Subcutaneous adipose tissue (tissue), 4 donors: Measurements from ENCODE around the gene TFDP1. TPM values are rescaled to one million over a fixed set of nuclear protein-coding genes. Genes with fewer than 3 reads are reported as not detected.

Experiments
- total RNA-seq, 4 donors: library from RNA; depleted of rRNA; stranded (reverse); fragments of >200 nt; gene quantifications; one replicate each; pipeline ENCODE4 v1.1.0, GENCODE V29; 2016
- TF ChIP-seq, protein P1 (sequence below): fragments of 450-650 bp; IDR thresholded peaks from one replicate; pipeline ENCODE4 v1.5.1; 2016; ENCODE audit warnings: low read depth, mild to moderate bottlenecking, control low read depth, antibody characterized with exemption, moderate library complexity

TFDP1 gene
- total RNA-seq, 4 donors from 2014 or later, result 26.2 to 59.5 (median 27.8) TPM

DNA sequence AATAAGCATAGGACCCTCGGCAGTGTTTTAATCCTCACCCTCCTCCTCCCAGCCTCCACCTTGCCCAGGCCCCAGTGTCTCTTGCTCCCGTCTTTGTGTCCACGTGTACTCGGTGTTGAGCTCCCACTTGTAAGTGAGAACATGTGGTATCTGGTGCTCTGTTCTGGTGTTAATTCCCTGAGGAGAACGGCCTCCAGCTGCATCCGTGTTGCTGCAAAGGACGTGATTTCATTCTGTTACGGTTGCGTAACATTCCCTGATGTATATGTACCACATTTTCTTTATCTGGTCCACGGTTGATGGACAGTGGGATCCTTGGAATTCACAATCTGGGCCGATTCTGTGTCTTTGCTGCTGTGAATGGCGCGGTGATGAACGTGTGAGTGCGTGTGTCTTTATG, 44.7 kb upstream of the TFDP1 start:
- TF ChIP-seq, protein P1, sequence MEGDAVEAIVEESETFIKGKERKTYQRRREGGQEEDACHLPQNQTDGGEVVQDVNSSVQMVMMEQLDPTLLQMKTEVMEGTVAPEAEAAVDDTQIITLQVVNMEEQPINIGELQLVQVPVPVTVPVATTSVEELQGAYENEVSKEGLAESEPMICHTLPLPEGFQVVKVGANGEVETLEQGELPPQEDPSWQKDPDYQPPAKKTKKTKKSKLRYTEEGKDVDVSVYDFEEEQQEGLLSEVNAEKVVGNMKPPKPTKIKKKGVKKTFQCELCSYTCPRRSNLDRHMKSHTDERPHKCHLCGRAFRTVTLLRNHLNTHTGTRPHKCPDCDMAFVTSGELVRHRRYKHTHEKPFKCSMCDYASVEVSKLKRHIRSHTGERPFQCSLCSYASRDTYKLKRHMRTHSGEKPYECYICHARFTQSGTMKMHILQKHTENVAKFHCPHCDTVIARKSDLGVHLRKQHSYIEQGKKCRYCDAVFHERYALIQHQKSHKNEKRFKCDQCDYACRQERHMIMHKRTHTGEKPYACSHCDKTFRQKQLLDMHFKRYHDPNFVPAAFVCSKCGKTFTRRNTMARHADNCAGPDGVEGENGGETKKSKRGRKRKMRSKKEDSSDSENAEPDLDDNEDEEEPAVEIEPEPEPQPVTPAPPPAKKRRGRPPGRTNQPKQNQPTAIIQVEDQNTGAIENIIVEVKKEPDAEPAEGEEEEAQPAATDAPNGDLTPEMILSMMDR, result no peak

DNA sequence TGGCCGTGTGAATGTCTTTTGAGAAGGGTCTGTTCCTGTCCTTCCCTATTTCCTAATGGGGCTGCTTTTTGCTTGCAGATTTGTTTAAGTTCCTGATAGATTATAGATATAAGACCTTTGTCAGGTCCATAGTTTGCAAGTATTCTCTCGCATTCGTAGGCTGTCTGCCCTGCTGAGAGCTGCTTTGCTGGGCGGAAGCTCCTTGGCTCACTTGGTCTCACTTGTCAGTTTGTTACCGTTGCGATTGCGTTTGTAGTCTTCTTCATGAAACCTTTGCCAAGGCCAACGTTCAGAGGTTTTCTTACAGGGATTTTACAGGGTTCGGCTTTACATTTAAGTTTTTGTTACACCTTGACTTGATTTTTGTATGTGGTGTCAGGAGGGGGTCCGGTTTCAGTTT, 44.0 kb upstream of the TFDP1 start:
- TF ChIP-seq, protein P1, result no peak

DNA sequence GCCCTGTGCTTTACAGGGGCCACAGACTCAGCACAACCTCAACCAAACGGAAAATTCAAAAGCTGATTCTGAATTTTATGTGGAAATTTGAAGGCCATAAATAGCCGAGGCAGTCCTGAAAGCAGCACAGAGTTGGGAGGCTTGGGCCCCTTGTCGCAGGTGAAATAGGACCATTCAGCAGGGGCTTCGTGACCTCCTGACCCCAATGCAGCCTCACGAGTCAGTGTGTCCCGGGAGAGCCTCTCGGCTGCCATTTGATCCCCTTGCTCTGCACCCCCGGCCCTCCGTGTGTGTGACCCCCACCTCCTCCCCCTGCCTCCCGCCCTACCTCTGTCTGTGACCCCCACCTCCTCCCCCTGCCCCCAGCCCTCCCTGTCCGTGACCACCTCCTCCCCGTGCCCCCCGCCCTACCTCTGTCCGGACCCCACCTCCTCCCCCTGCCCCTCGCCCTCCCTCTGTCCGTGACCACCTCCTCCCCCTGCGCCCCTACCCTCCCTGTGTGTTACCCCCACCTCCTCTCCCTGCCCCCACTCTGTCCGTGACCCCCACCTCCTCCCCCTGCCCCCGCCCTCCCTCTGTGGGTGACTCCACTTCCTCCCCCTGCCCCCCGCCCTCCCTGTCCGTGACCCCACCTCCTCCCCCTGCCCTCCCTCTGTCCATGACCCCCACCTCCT, 41.7 kb upstream of the TFDP1 start:
- TF ChIP-seq, protein P1, result no peak

DNA sequence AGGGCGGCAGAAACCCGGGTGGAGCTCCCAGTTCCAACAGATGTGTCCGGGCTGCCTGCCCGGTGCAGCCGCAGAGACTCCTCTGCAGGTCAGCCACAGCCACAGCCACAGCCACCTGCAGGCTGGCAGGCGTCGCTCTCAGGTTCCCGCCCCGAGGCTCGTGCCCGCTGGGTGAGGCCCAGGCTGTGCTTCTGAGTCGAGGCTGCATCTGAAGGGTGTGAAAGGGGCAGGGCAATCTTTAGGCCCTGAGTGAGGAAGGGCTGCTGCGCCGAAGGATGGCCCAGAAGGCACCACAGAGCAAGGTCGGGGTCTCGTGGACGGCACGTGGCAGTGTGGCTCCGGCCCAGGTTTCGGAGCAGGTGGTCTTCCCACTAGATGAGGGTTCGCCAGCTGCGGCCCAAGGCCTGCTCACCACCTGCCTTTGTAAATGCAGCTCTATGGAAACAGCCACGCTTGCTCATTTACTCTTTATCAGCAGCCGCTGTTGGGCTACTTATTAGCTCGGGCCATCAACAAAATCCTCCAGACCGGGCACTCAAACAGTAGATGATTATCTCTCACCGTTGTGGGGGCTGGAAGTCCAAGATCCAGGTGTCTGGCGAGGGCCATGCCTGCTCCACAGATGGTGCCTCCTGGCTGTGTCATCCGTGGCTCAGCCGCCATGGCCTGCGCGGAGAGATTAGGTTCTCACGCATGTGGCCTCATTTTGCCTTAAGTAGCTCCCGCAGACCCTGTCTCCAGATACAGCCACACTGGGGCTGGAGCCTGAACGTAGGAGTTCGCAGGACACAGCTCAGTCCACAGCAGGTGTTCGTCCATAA, 40.3 kb upstream of the TFDP1 start:
- TF ChIP-seq, protein P1, result no peak

DNA sequence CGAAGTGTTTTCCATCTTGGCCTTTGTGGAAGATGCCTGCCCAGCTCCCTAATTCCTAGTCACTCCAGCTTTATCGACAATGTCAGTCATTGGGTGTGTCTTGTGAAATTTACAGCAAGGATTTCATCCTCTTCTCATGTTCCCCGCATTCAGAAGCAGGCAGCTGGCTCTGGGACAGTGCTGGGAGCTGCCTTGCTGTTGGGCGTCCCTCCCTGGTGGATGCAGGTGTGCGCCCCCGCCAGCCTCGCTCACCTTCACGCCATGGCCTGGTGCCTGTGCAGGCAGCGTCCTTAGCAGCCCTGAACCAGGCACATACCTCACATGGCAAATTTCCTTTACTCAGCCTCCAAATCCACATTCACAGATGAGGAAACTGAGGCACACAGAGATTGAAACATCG, 39.7 kb upstream of the TFDP1 start:
- TF ChIP-seq, protein P1, result no peak

DNA sequence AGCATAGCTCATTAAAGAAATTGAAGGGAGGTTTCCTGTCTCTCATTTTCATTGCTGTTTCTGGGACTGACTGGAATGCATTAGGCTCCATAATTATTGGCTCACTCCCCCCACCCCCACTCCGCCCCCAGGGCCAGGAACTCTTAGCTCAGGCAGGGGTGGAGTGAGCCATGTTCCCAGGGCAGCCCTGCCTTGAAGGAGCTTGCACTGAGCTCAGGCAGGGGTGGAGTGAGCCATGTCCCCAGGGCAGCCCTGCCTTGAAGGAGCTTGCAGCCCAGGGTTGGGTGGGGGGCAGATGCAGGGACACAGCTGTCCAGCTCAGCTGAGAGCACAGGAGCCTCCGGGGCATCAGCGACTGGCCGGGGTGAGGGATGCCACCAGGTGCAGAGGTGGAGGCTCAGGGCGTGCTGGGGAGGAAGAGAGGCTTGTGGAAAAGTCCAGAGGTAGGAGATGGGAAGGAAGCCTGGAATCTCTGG, 39.1 kb upstream of the TFDP1 start:
- TF ChIP-seq, protein P1, result no peak

DNA sequence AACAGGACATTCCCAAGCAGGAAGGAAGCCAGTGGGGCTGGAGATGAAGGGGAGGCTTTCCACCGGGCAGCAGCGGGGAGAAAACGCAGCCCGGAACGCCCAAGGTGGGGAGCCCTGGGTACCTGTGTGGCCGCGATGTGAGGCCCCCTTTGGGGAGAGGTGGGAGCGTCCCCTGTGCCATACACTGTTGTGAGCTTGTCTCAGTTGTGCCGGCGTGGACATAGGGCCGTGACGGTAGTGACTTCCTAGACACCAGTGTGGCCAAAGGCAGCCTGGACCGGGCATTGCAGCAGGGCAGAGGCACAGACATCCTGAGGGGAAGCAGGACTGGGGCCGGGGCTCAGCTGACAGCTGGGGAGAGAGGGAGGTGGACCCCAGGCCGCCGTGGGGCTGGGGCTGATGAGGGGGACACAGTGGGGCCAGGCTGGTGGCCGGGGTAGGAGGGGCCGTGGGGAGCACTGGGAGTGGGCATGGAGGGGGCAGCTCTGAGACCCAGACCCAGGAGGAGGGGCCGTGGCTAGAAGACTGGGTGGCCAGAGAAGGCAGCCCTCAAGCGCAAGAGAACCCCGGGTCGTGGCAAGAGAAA, 38.5 kb upstream of the TFDP1 start:
- TF ChIP-seq, protein P1, result no peak
